Activated naive CD4-positive, alpha-beta T cell treated with anti-CD3 and anti-CD28 coated beads, Interleukin-2, amount 50 U/mL, for 24 hours (primary cell): ENCODE measurements around the gene SLTM.
"Not testable (repeated sequence)": the region's sequence is repeated elsewhere in the genome, so short reads cannot be mapped to it uniquely, and the experiment has no call there.

ENCODE experiments used
- H3K27ac Mint-ChIP-seq: one replicate; pipeline ENCODE4 v1.8.0; 2021; ENCODE audit warnings: mild to moderate bottlenecking, mixed read lengths
- H3K27me3 Mint-ChIP-seq: one replicate; pipeline ENCODE4 v1.8.0; 2021; ENCODE audit warnings: mixed read lengths
- H3K36me3 Mint-ChIP-seq: one replicate; pipeline ENCODE4 v1.8.0; 2021; ENCODE audit warnings: mixed read lengths
- H3K4me1 Mint-ChIP-seq: one replicate; pipeline ENCODE4 v1.8.0; 2021; ENCODE audit warnings: mixed read lengths
- H3K4me3 Mint-ChIP-seq: one replicate; pipeline ENCODE4 v1.8.0; 2021; ENCODE audit warnings: mild to moderate bottlenecking, mixed read lengths
- H3K9me3 Mint-ChIP-seq: one replicate; pipeline ENCODE4 v1.8.0; 2021; ENCODE audit warnings: mixed read lengths

SLTM gene

GRCh38 chr15:58867926-58868325, 65.6 kb downstream of the SLTM start:
- Mint-ChIP-seq H3K27me3 (peaks cover 6% of the 10 kb centered on the region), H3K36me3 (peaks cover 2% of the 10 kb centered on the region), H3K27ac (no peak overlapping the region), H3K4me3 (no peak overlapping the region), H3K9me3 (no peaks in the 10 kb centered on the region), H3K4me1 (peaks cover 7% of the 10 kb centered on the region)

GRCh38 chr15:58865425-58865880, 68.0 kb downstream of the SLTM start:
- Mint-ChIP-seq H3K27ac (no peak overlapping the region), H3K27me3 (peaks cover 6% of the 10 kb centered on the region), H3K36me3 (peaks cover 2% of the 10 kb centered on the region), H3K4me1 (peaks cover 23% of the 10 kb centered on the region), H3K4me3 (no peak overlapping the region), H3K9me3 (no peaks in the 10 kb centered on the region)

- Mint-ChIP-seq H3K4me3 (peak overlapping the region; percentile 35), H3K27ac (peak overlapping the region; percentile 20), H3K9me3 (no peaks in the 10 kb centered on the region), H3K36me3 (peaks cover 2% of the 10 kb centered on the region), H3K4me1 (peaks cover 23% of the 10 kb centered on the region), H3K27me3 (peaks cover 6% of the 10 kb centered on the region)
These were observed 68.7 kb downstream of the SLTM start for GRCh38 chr15:58864602-58865424.

GRCh38 chr15:58862326-58862725, 71.2 kb downstream of the SLTM start:
- Mint-ChIP-seq H3K4me1 (peaks cover 23% of the 10 kb centered on the region), H3K4me3 (no peak overlapping the region), H3K27ac (no peak overlapping the region), H3K27me3 (peaks cover 6% of the 10 kb centered on the region), H3K9me3 (no peaks in the 10 kb centered on the region), H3K36me3 (peaks cover 1% of the 10 kb centered on the region)

GRCh38 chr15:58856621-58857020, 76.9 kb downstream of the SLTM start:
- H3K4me3 Mint-ChIP-seq, H3K27me3 Mint-ChIP-seq, H3K27ac Mint-ChIP-seq, H3K4me1 Mint-ChIP-seq, H3K36me3 Mint-ChIP-seq, H3K9me3 Mint-ChIP-seq: not testable (repeated sequence)

GRCh38 chr15:58856086-58856485, 77.4 kb downstream of the SLTM start:
- Mint-ChIP-seq H3K4me1 (peaks cover under 1% of the 10 kb centered on the region), H3K27ac (no peak overlapping the region), H3K9me3 (no peaks in the 10 kb centered on the region), H3K27me3 (no peaks in the 10 kb centered on the region), H3K4me3 (no peak overlapping the region), H3K36me3 (peaks cover 6% of the 10 kb centered on the region)

GRCh38 chr15:58854593-58854992, 78.9 kb downstream of the SLTM start:
- Mint-ChIP-seq H3K9me3 (no peaks in the 10 kb centered on the region), H3K27ac (no peak overlapping the region), H3K27me3 (no peaks in the 10 kb centered on the region), H3K4me3 (no peak overlapping the region), H3K4me1 (no peaks in the 10 kb centered on the region), H3K36me3 (peaks cover 8% of the 10 kb centered on the region)

- Mint-ChIP-seq H3K27me3 (no peaks in the 10 kb centered on the region), H3K4me3 (no peak overlapping the region)
These were observed 81.1 kb downstream of the SLTM start for GRCh38 chr15:58852347-58852746.

GRCh38 chr15:58851205-58851604, 82.3 kb downstream of the SLTM start:
- not testable (repeated sequence) for H3K9me3 Mint-ChIP-seq, H3K27me3 Mint-ChIP-seq, H3K4me1 Mint-ChIP-seq, H3K27ac Mint-ChIP-seq, H3K4me3 Mint-ChIP-seq
- H3K36me3 Mint-ChIP-seq = peaks cover 22% of the 10 kb centered on the region

More at GRCh38 chr15:58852347-58852746, 81.1 kb downstream of the SLTM start:
- peaks cover 21% of the 10 kb centered on the region for H3K36me3 Mint-ChIP-seq
- H3K4me1 Mint-ChIP-seq = no peaks in the 10 kb centered on the region
- H3K9me3 Mint-ChIP-seq = no peaks in the 10 kb centered on the region
- no peak overlapping the region for H3K27ac Mint-ChIP-seq

GRCh38 chr15:58842713-58843396, 90.6 kb downstream of the SLTM start:
- Mint-ChIP-seq H3K36me3 (peaks cover 12% of the 10 kb centered on the region), H3K27ac (no peak overlapping the region), H3K4me1 (no peaks in the 10 kb centered on the region), H3K27me3 (no peaks in the 10 kb centered on the region), H3K9me3 (no peaks in the 10 kb centered on the region), H3K4me3 (no peak overlapping the region)

GRCh38 chr15:58840048-58840447, 93.4 kb downstream of the SLTM start:
- H3K4me1 Mint-ChIP-seq = no peaks in the 10 kb centered on the region
- H3K27me3 Mint-ChIP-seq = no peaks in the 10 kb centered on the region
- no peak overlapping the region for H3K4me3 Mint-ChIP-seq
- H3K27ac Mint-ChIP-seq = no peak overlapping the region
- H3K9me3 Mint-ChIP-seq = no peaks in the 10 kb centered on the region
- H3K36me3 Mint-ChIP-seq = peaks cover 2% of the 10 kb centered on the region

GRCh38 chr15:58839485-58839884, 94.0 kb downstream of the SLTM start:
- Mint-ChIP-seq H3K4me3 (no peak overlapping the region), H3K36me3 (peaks cover 2% of the 10 kb centered on the region), H3K4me1 (no peaks in the 10 kb centered on the region), H3K9me3 (no peaks in the 10 kb centered on the region), H3K27me3 (no peaks in the 10 kb centered on the region), H3K27ac (no peak overlapping the region)

- H3K4me3 Mint-ChIP-seq, H3K4me1 Mint-ChIP-seq, H3K9me3 Mint-ChIP-seq, H3K27ac Mint-ChIP-seq, H3K27me3 Mint-ChIP-seq, H3K36me3 Mint-ChIP-seq: not testable (repeated sequence)
These were observed 99.6 kb downstream of the SLTM start for GRCh38 chr15:58833681-58834426.

- H3K4me1 Mint-ChIP-seq = no peaks in the 10 kb centered on the region
- H3K9me3 Mint-ChIP-seq = no peaks in the 10 kb centered on the region
- H3K27ac Mint-ChIP-seq = no peak overlapping the region
- no peaks in the 10 kb centered on the region for H3K27me3 Mint-ChIP-seq
- H3K4me3 Mint-ChIP-seq = no peak overlapping the region
- peaks cover 12% of the 10 kb centered on the region for H3K36me3 Mint-ChIP-seq
These were observed 102.9 kb downstream of the SLTM start for GRCh38 chr15:58830556-58830955.
